Measurements from ENCODE around the gene HAUS6. TPM values are rescaled to one million over a fixed set of nuclear protein-coding genes. Genes with fewer than 3 reads are reported as not detected.

Gene HAUS6
- total RNA-seq, 4 donors from 2014 or later = 1.4 to 8.9 (median 6.3) TPM

DNA sequence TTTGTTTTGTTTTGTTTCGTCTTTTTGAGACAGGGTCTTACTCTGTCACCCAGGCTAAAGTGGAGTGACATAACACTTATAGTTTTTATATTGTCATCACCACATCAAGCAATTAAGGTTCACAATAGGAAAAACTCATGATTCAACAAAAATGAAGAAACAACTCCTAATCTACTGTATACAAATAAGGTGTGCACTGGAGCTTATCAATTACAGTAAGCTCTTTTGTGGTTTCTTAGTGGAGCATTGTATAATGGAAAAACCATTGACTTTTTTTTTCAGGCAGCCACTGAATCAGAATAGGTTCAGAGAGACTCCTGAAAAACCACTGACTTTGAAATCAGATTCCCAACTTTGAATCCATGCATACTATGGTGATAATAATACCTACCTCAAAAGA lies 35.4 kb upstream of the HAUS6 start:
- TF ChIP-seq POLR2A (IDR thresholded peaks at IDR 0.05) (no peak), POLR2AphosphoS5 (IDR thresholded peaks at IDR 0.05) (no peak), EP300 (IDR thresholded peaks at IDR 0.05; ENCODE audit: low read depth) (no peak)
- TF ChIP-seq, protein P1, sequence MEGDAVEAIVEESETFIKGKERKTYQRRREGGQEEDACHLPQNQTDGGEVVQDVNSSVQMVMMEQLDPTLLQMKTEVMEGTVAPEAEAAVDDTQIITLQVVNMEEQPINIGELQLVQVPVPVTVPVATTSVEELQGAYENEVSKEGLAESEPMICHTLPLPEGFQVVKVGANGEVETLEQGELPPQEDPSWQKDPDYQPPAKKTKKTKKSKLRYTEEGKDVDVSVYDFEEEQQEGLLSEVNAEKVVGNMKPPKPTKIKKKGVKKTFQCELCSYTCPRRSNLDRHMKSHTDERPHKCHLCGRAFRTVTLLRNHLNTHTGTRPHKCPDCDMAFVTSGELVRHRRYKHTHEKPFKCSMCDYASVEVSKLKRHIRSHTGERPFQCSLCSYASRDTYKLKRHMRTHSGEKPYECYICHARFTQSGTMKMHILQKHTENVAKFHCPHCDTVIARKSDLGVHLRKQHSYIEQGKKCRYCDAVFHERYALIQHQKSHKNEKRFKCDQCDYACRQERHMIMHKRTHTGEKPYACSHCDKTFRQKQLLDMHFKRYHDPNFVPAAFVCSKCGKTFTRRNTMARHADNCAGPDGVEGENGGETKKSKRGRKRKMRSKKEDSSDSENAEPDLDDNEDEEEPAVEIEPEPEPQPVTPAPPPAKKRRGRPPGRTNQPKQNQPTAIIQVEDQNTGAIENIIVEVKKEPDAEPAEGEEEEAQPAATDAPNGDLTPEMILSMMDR (IDR thresholded peaks at IDR 0.05) = no peak
- H3K27ac ChIP-seq = no peak overlapping the region
- in situ Hi-C loops (cut with MboI; ENCODE audit: low pct_ligation_motif_present in 1 of 4, low pct_unique_long_range_greater_than_20kb in 1 of 4, low sequenced_read_pairs in 3 of 4) = no loop called here

DNA sequence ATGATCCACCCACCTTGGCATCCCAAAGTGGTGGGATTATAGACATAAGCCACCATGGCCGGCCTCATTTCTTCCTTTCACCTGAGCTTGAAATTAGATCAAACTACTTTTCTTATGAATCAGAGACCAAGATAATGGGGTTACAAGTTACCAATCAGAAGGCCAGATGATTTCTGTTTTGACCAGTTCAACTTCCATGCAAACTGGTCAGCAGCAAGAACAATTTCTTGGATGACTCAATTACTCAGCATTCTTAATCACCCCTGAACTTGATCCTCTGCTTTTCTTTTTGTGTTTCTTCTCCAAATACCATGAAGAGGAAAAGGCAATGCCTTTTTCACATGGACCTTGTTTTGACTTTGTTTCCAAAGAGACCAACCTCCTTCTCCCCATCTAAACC lies 34.6 kb upstream of the HAUS6 start:
- intact Hi-C loops (cut with DNase I; ENCODE audit: low total_unique reads) (no loop called here), in situ Hi-C loops (cut with MboI; ENCODE audit: low pct_ligation_motif_present in 1 of 4, low pct_unique_long_range_greater_than_20kb in 1 of 4, low sequenced_read_pairs in 3 of 4) (no loop called here)
- H3K4me1 ChIP-seq = no peaks in the 10 kb centered on the region
- TF ChIP-seq EP300 (IDR thresholded peaks at IDR 0.05; ENCODE audit: low read depth) (no peak), POLR2AphosphoS5 (IDR thresholded peaks at IDR 0.05) (no peak), POLR2A (IDR thresholded peaks at IDR 0.05) (no peak)
- TF ChIP-seq, protein P1 (IDR thresholded peaks at IDR 0.05) = no peak
- DNase-seq = no peak
- 76 to 80% methylated on average over 1 of the region's 1 CpG for WGBS, 2 donors (ENCODE audit: low coverage in 1 of 2)
- no peaks in the 10 kb centered on the region for H3K27me3 ChIP-seq
- H3K27ac ChIP-seq = no peak overlapping the region
- H3K36me3 ChIP-seq = no peaks in the 10 kb centered on the region
- no peaks in the 10 kb centered on the region for H3K9me3 ChIP-seq
- no peak overlapping the region for H3K4me3 ChIP-seq

More for the DNA sequence above, 35.4 kb upstream of the HAUS6 start:
- 73 to 76% methylated on average over 1 of the region's 1 CpG for WGBS, 2 donors (ENCODE audit: low coverage in 1 of 2)
- intact Hi-C loops (cut with DNase I; ENCODE audit: low total_unique reads) = no loop called here
- no peaks in the 10 kb centered on the region for H3K9me3 ChIP-seq
- no peaks in the 10 kb centered on the region for H3K4me1 ChIP-seq
- H3K27me3 ChIP-seq = no peaks in the 10 kb centered on the region
- H3K36me3 ChIP-seq = no peaks in the 10 kb centered on the region
- DNase-seq = no peak
- H3K4me3 ChIP-seq = no peak overlapping the region

DNA sequence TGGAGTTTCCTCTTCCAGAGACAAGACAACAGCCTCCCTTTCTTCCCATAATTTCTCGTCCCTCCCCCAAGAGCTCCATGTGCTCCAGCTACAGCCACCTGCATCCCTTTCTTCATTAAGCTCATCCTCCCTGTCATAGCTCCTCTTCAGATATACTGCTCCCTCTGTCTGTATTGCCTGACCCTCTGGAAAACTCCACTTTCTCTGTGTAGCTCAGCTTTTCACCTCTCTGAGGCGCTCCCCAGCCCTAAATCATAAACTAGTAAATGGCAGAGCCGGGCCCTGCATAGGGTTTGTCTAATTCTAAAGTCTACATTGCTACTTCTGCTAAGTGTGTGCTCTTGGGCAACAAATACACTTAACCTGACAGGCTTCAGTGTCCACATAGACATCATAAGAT lies 33.4 kb upstream of the HAUS6 start:
- 61% methylated on average over 3 of the region's 3 CpGs; no CpG with 5 or more reads in 1 of the 2 donors for WGBS, 2 donors (ENCODE audit: low coverage in 1 of 2)
- TF ChIP-seq POLR2A (IDR thresholded peaks at IDR 0.05) (no peak), EP300 (IDR thresholded peaks at IDR 0.05; ENCODE audit: low read depth) (no peak), POLR2AphosphoS5 (IDR thresholded peaks at IDR 0.05) (no peak)
- TF ChIP-seq, protein P1 (IDR thresholded peaks at IDR 0.05) = no peak

DNA sequence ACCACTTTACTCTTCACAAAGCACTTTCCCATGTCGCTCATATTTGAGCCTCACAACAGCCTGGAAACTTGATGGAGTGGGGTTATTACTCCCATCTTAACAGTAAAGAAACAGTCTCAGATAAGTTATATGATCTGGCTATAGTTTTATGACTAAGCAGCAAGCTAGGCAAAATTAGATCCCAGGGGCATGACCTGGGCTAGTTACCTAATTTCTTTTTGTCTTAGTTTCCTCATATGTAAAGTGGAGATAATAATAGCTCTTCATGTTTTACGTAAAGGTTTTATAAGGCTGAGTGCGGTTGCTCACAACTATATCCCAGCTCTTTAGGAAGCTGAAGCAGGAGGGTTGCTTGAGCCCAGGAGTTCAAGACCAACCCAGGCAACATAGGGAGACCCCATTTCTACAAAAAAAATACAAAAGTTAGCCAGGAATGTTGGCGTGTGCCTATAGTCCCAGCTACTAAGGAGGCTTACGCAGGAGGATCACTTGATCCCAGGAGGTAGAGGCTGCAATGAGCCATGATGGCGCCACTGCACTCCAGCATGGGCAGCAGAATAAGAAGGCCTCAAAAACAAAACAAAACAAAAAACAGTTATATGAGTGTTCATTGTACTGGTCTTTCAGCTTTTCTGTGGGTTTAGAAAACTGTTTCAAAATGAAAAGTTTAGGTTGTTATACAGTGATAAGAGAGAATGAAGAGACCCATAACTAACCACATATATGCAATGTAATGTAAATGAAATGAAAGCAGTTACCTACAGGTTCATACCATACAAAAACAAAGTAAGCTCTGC lies 31.0 kb upstream of the HAUS6 start:
- peaks cover 0 to 11% (median 0%) of the 10 kb centered on the region in 4 donors for H3K4me1 ChIP-seq
- no peak overlapping the region for H3K4me3 ChIP-seq
- TF ChIP-seq POLR2AphosphoS5 (IDR thresholded peaks at IDR 0.05) = no peak
- TF ChIP-seq POLR2A (IDR thresholded peaks at IDR 0.05) = no peak
- no peak for TF ChIP-seq EP300 (IDR thresholded peaks at IDR 0.05; ENCODE audit: low read depth)
- TF ChIP-seq, protein P1 (IDR thresholded peaks at IDR 0.05) = no peak
- WGBS, 2 donors (ENCODE audit: low coverage in 1 of 2) = 82 to 89% methylated on average over 5 to 6 of the region's 6 CpGs
- in situ Hi-C loops (cut with MboI; ENCODE audit: low pct_ligation_motif_present in 1 of 4, low pct_unique_long_range_greater_than_20kb in 1 of 4, low sequenced_read_pairs in 3 of 4) = no loop called here
- no peaks in the 10 kb centered on the region for H3K36me3 ChIP-seq
- no peaks in the 10 kb centered on the region for H3K9me3 ChIP-seq
- intact Hi-C loops (cut with DNase I; ENCODE audit: low total_unique reads) = no loop called here
- H3K27ac ChIP-seq = no peak overlapping the region
- no peak for DNase-seq
- H3K27me3 ChIP-seq = no peaks in the 10 kb centered on the region

More for the DNA sequence above, 33.4 kb upstream of the HAUS6 start:
- no peaks in the 10 kb centered on the region for H3K36me3 ChIP-seq
- no peaks in the 10 kb centered on the region for H3K27me3 ChIP-seq
- H3K4me1 ChIP-seq = no peaks in the 10 kb centered on the region
- H3K9me3 ChIP-seq = no peaks in the 10 kb centered on the region
- H3K4me3 ChIP-seq = no peak overlapping the region
- no peak overlapping the region for H3K27ac ChIP-seq
- intact Hi-C loops (cut with DNase I; ENCODE audit: low total_unique reads) (no loop called here), in situ Hi-C loops (cut with MboI; ENCODE audit: low pct_ligation_motif_present in 1 of 4, low pct_unique_long_range_greater_than_20kb in 1 of 4, low sequenced_read_pairs in 3 of 4) (no loop called here)
- DNase-seq = no peak

All from transverse colon (tissue), 4 donors.